Measurements from ENCODE around the gene CCPG1. TPM values are rescaled to one million over a fixed set of nuclear protein-coding genes. Genes with fewer than 3 reads are reported as not detected.

CCPG1 gene
- polyA plus RNA-seq, 3 donors, result 21.1 to 196 (median 145) TPM

DNA sequence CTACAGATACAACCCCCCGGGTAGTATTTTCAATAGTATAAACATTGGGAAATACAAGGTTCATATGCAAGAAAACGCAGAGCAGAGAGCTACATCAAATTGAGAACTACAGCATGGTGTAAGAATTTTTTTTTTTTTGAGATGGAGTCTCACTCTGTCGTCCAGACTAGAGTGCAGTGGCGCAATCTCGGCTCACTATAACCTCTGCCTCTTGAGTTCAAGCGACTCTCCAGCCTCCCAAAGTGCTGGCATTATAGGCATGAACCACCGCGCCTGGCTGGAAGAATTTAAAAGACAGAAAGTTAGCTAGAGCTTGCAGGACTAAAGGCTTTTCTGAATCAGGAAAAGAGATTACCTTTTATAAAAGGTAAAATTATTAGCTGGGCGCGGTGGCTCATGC, 47.1 kb downstream of the CCPG1 start:
- Mint-ChIP-seq H3K27me3 (ENCODE audit: low read depth in 3 of 3) (peaks cover 0 to 2% (median 0%) of the 10 kb centered on the region in 3 donors), H3K27ac (no peak overlapping the region), H3K4me1 (peaks cover 7% of the 10 kb centered on the region), H3K4me3 (no peak overlapping the region), H3K9me3 (no peaks in the 10 kb centered on the region), H3K36me3 (peaks cover 73 to 79% of the 10 kb centered on the region in 2 donors)
- TF ChIP-seq, protein P1, sequence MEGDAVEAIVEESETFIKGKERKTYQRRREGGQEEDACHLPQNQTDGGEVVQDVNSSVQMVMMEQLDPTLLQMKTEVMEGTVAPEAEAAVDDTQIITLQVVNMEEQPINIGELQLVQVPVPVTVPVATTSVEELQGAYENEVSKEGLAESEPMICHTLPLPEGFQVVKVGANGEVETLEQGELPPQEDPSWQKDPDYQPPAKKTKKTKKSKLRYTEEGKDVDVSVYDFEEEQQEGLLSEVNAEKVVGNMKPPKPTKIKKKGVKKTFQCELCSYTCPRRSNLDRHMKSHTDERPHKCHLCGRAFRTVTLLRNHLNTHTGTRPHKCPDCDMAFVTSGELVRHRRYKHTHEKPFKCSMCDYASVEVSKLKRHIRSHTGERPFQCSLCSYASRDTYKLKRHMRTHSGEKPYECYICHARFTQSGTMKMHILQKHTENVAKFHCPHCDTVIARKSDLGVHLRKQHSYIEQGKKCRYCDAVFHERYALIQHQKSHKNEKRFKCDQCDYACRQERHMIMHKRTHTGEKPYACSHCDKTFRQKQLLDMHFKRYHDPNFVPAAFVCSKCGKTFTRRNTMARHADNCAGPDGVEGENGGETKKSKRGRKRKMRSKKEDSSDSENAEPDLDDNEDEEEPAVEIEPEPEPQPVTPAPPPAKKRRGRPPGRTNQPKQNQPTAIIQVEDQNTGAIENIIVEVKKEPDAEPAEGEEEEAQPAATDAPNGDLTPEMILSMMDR (IDR thresholded peaks at IDR 0.05), result no peak
- H3K4me2 ChIP-seq (replicated peaks; ENCODE audit: extremely low read depth, low read length, poor library complexity, severe bottlenecking), result no peak overlapping the region
- no peaks in the 10 kb centered on the region for H3K79me2 ChIP-seq (ENCODE audit: insufficient read depth, low read length)
- H3K36me3 ChIP-seq (replicated peaks in 1 of 2; ENCODE audit: control insufficient read depth in 1 of 2, insufficient read depth in 2 of 2, low read length in 2 of 2), result peaks cover 68 to 94% of the 10 kb centered on the region in 2 donors
- no peak overlapping the region for H3K27ac ChIP-seq (ENCODE audit: low read depth in 1 of 2, low read length in 2 of 2)
- no peak for DNase-seq
- H4K20me1 ChIP-seq (ENCODE audit: insufficient read depth, low read length), result no peaks in the 10 kb centered on the region
- H3K9me3 ChIP-seq (replicated peaks in 1 of 2; ENCODE audit: control insufficient read depth in 1 of 2, insufficient read depth in 1 of 2, low read length in 2 of 2), result no peaks in the 10 kb centered on the region
- intact Hi-C loops (cut with micrococcal nuclease), result no loop called here
- no peak overlapping the region for H3K9ac ChIP-seq (ENCODE audit: insufficient read depth, low read length, poor library complexity, severe bottlenecking)
- no CpG with 5 or more reads among the region's 10 CpGs for WGBS (ENCODE audit: insufficient coverage)
- H3K4me1 ChIP-seq (ENCODE audit: control insufficient read depth in 1 of 2, insufficient read depth in 2 of 2, low read length in 2 of 2), result no peaks in the 10 kb centered on the region
- H3K4me3 ChIP-seq (replicated peaks in 1 of 3; ENCODE audit: low read depth in 2 of 3, low read length in 3 of 3), result no peak overlapping the region
- H3K27me3 ChIP-seq (ENCODE audit: control insufficient read depth in 2 of 2, insufficient read depth in 2 of 2, low read length in 2 of 2), result no peaks in the 10 kb centered on the region
- H2AFZ ChIP-seq (ENCODE audit: insufficient read depth, low read depth, low read length, poor library complexity, severe bottlenecking), result no peak overlapping the region

DNA sequence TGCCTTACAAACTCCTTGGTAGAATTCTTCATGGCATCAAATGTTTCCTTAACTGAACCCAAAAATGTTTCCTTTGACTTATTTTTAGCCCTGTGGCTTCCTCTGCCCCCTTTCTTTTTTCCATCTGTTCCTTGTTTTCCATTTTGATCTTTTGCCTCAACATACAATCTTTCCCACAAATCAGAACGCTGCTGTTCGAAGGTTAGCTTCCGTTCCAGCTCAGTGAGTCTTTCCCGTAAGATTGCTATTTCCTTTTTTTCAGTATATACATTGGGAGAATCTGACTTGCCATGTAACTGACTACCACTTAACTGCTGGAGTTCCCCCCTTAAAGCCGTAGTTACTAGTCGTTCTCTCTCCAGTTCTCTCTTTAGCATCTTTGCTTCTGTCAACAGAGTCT, 47.9 kb downstream of the CCPG1 start:
- Histone ChIP-seq H3K4me3 (replicated peaks in 1 of 3; ENCODE audit: low read depth in 2 of 3, low read length in 3 of 3) (no peak overlapping the region), H3K4me1 (ENCODE audit: control insufficient read depth in 1 of 2, insufficient read depth in 2 of 2, low read length in 2 of 2) (no peaks in the 10 kb centered on the region), H3K36me3 (replicated peaks in 1 of 2; ENCODE audit: control insufficient read depth in 1 of 2, insufficient read depth in 2 of 2, low read length in 2 of 2) (peaks cover 71 to 98% of the 10 kb centered on the region in 2 donors), H3K9me3 (replicated peaks in 1 of 2; ENCODE audit: control insufficient read depth in 1 of 2, insufficient read depth in 1 of 2, low read length in 2 of 2) (no peaks in the 10 kb centered on the region), H2AFZ (ENCODE audit: insufficient read depth, low read depth, low read length, poor library complexity, severe bottlenecking) (no peak overlapping the region), H3K27me3 (ENCODE audit: control insufficient read depth in 2 of 2, insufficient read depth in 2 of 2, low read length in 2 of 2) (no peaks in the 10 kb centered on the region), H3K9ac (ENCODE audit: insufficient read depth, low read length, poor library complexity, severe bottlenecking) (no peak overlapping the region), H3K79me2 (ENCODE audit: insufficient read depth, low read length) (no peaks in the 10 kb centered on the region), H3K4me2 (replicated peaks; ENCODE audit: extremely low read depth, low read length, poor library complexity, severe bottlenecking) (no peak overlapping the region), H3K27ac (ENCODE audit: low read depth in 1 of 2, low read length in 2 of 2) (no peak overlapping the region), H4K20me1 (ENCODE audit: insufficient read depth, low read length) (no peaks in the 10 kb centered on the region)
- Mint-ChIP-seq H3K27ac (peak overlapping the region in 3 of 7 donors; percentile 12 to 52 (median 14)), H3K9me3 (no peaks in the 10 kb centered on the region), H3K4me3 (no peak overlapping the region), H3K27me3 (ENCODE audit: low read depth in 3 of 3) (peaks cover 0 to 2% (median 0%) of the 10 kb centered on the region in 3 donors), H3K36me3 (peaks cover 79 to 82% of the 10 kb centered on the region in 2 donors), H3K4me1 (peaks cover 7% of the 10 kb centered on the region)
- TF ChIP-seq, protein P1 (IDR thresholded peaks at IDR 0.05), result no peak
- no peak for DNase-seq
- 13% methylated on average over 3 of the region's 6 CpGs for WGBS (ENCODE audit: insufficient coverage)
- intact Hi-C loops (cut with micrococcal nuclease), result no loop called here
